HL-60 (cell line): ENCODE results near the gene SIGLEC14.

ENCODE experiments used
- DNase-seq, 2 experiments: peaks; one replicate each; pipeline ENCODE4 v3.0.0-alpha.2; 2010 to 2020; ENCODE audit warnings: low read depth in 1 of 2, low spot score in 1 of 2
- H3K27ac ChIP-seq: fragments of 250-450 bp; sonication (Bioruptor Pico); replicated peaks from 2 replicates; pipeline ENCODE4 v1.5.1; 2020; ENCODE audit warnings: mild to moderate bottlenecking, moderate library complexity
- H3K27me3 ChIP-seq: fragments of 250-450 bp; sonication (Bioruptor Pico); 2 replicates; pipeline ENCODE4 v1.5.1; 2021; ENCODE audit warnings: mild to moderate bottlenecking, moderate library complexity; ENCODE audit not compliant: insufficient read depth, poor library complexity, severe bottlenecking
- H3K4me3 ChIP-seq: replicated peaks from 2 replicates; pipeline ENCODE4 v1.5.1; 2011; ENCODE audit warnings: mild to moderate bottlenecking, control low read depth, low read length; ENCODE audit not compliant: insufficient read depth
- GABPA ChIP-seq: IDR thresholded peaks from 2 replicates; pipeline ENCODE4 v1.6.1; 2012; ENCODE audit warnings: low read depth
- POLR2AphosphoS5 ChIP-seq: IDR thresholded peaks from 2 replicates; pipeline ENCODE4 v1.6.1; 2012; ENCODE audit warnings: low read depth
- SPI1 ChIP-seq: IDR thresholded peaks from 2 replicates; pipeline ENCODE4 v1.6.1; 2012; ENCODE audit warnings: low read depth, mild to moderate bottlenecking, borderline replicate concordance
- TF ChIP-seq, protein P1 (sequence below): IDR thresholded peaks from one replicate; pipeline ENCODE4 v1.5.1; 2011; ENCODE audit warnings: low read length, control low read depth, inconsistent platforms; ENCODE audit not compliant: insufficient read depth
- TF ChIP-seq, protein P2 (sequence below): IDR thresholded peaks from 2 replicates; pipeline ENCODE4 v1.6.1; 2012; ENCODE audit warnings: low read depth; ENCODE audit not compliant: insufficient replicate concordance

The SIGLEC14 gene

DNA sequence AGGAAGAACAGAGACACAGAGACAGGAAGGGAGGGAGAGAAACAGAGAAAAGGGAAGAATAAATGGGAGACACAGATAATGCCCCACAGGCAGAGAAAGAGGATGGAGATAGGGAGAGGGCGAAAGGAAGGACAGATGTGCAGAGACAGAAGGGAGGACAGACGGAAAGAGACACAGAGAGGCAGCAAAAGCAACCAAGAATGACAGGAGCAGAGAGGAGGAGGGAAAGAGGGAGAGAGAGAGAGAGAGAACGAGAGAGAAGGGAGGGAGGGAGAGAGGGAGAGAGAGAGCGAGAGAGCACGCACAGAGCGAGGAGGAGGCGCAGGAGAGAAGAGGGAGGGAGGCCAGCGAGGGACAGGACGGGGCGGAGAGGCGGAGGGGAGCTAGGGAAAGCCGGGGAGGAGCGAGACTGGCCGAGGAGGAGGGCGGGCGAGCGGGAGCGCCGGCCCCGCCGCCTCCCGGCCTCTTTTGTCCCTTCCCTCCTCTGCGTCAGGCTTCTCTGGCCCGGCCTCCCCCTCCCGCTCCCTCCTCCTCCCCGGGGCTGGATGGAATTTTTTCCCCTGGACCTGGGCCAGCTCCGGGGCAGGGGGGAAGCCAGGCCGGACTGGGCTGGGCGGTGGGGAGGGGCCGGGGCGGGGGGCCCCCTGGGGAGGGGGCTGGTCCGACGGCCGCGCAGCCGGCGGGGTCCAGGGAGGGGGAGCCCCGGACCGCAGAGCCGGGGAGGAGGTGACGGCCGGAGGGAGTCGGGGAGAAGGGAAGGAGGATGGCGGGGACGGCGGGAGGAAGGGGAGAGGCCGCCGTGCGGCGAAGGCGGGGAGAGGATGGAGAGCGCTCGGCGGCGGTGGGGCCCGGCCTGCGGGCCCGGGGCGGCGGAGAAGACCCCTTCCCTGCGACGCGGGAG is 42.3 kb upstream of the SIGLEC14 start:
- no peak overlapping the region for H3K27ac ChIP-seq
- DNase-seq = peak in 1 of 2 experiments; percentile 49
- H3K4me3 ChIP-seq = peak overlapping the region; percentile 59
- H3K27me3 ChIP-seq = no peaks in the 10 kb centered on the region
- TF ChIP-seq, protein P1, sequence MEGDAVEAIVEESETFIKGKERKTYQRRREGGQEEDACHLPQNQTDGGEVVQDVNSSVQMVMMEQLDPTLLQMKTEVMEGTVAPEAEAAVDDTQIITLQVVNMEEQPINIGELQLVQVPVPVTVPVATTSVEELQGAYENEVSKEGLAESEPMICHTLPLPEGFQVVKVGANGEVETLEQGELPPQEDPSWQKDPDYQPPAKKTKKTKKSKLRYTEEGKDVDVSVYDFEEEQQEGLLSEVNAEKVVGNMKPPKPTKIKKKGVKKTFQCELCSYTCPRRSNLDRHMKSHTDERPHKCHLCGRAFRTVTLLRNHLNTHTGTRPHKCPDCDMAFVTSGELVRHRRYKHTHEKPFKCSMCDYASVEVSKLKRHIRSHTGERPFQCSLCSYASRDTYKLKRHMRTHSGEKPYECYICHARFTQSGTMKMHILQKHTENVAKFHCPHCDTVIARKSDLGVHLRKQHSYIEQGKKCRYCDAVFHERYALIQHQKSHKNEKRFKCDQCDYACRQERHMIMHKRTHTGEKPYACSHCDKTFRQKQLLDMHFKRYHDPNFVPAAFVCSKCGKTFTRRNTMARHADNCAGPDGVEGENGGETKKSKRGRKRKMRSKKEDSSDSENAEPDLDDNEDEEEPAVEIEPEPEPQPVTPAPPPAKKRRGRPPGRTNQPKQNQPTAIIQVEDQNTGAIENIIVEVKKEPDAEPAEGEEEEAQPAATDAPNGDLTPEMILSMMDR = no peak
- no peak for TF ChIP-seq POLR2AphosphoS5
- TF ChIP-seq SPI1 = no peak
- TF ChIP-seq GABPA = no peak
- TF ChIP-seq, protein P2, sequence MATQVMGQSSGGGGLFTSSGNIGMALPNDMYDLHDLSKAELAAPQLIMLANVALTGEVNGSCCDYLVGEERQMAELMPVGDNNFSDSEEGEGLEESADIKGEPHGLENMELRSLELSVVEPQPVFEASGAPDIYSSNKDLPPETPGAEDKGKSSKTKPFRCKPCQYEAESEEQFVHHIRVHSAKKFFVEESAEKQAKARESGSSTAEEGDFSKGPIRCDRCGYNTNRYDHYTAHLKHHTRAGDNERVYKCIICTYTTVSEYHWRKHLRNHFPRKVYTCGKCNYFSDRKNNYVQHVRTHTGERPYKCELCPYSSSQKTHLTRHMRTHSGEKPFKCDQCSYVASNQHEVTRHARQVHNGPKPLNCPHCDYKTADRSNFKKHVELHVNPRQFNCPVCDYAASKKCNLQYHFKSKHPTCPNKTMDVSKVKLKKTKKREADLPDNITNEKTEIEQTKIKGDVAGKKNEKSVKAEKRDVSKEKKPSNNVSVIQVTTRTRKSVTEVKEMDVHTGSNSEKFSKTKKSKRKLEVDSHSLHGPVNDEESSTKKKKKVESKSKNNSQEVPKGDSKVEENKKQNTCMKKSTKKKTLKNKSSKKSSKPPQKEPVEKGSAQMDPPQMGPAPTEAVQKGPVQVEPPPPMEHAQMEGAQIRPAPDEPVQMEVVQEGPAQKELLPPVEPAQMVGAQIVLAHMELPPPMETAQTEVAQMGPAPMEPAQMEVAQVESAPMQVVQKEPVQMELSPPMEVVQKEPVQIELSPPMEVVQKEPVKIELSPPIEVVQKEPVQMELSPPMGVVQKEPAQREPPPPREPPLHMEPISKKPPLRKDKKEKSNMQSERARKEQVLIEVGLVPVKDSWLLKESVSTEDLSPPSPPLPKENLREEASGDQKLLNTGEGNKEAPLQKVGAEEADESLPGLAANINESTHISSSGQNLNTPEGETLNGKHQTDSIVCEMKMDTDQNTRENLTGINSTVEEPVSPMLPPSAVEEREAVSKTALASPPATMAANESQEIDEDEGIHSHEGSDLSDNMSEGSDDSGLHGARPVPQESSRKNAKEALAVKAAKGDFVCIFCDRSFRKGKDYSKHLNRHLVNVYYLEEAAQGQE = no peak

DNA sequence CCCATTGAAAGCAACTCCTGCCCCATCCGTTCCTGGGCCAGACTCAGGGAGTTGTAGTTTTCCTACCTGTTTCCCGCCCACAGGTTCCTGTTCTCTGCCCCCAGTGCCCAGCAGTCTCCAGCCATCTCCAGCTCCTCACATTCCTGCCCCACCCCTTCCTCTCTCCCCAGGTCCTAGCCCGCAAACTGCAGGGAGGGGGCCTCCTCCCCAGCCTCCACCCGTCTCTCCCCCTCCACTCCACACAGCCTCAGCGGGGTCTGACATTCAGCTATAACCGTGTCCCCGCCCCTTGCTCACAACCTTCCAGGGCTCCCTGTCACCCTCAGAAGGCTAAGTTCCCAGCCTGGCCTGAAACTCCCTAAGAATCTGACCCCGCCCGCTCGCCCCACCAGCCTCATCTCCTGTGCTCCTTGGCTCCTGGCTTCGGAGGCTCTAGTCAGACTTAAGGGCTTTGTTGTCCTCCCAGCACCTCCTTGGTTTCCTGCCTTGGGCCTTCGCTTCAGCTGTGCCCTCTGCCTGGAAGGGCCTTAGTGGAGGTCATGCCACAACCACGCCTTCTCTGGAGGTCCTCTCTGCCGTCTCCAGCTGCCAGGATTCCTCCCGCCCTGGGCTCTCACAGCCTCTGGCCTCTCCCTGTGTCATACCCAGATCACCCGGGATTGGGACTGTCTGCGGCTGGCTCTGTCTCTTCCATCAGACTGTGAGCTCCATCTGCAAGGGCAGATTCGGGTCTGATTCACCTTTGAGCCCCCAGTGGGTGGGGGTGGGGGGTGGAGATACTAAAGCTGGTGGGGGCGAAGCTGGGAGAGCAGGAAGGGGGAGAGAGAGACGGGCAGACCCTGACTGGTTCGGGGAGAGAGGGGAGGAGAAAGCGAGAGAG is 41.4 kb upstream of the SIGLEC14 start:
- DNase-seq = no peak
- Histone ChIP-seq H3K27me3 (no peaks in the 10 kb centered on the region), H3K27ac (no peak overlapping the region), H3K4me3 (no peak overlapping the region)
- TF ChIP-seq GABPA (no peak), SPI1 (no peak)
- TF ChIP-seq, protein P2 = no peak
- TF ChIP-seq, protein P1 = no peak

DNA sequence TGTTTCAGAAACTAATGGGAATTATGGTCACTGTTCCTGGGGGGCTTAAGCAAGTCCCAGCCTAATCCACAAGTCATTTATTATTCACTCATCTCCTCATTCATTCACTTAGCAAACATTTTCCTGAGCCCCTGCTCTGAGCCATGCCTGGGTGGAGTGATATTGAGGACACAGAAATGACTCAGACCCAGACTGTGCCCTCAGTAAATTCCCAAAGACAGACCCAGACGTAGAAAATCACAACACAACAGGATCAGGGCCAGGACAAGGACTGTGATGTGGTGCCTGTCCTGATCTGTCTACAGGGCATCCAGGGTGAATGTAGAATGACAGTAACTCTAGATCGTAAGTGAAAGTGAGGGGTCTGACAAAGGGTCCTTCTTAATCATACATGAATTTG is 39.5 kb upstream of the SIGLEC14 start:
- H3K27ac ChIP-seq = no peak overlapping the region
- H3K4me3 ChIP-seq = no peak overlapping the region
- no peak for TF ChIP-seq POLR2AphosphoS5
- TF ChIP-seq, protein P1 = no peak
- TF ChIP-seq GABPA = no peak
- TF ChIP-seq SPI1 = no peak
- TF ChIP-seq, protein P2 = no peak
- H3K27me3 ChIP-seq = no peaks in the 10 kb centered on the region
- DNase-seq = no peak
